Measurements from ENCODE around the gene GPRC5C.

- TF ChIP-seq CTCF (IDR thresholded peaks at IDR 0.05 in 2 of 3, conservative IDR thresholded peaks at IDR 0.05 in 1 of 3; ENCODE audit: insufficient read depth in 2 of 3, low read depth in 1 of 3, low read length in 3 of 3): no peak
- TF ChIP-seq, protein P1, sequence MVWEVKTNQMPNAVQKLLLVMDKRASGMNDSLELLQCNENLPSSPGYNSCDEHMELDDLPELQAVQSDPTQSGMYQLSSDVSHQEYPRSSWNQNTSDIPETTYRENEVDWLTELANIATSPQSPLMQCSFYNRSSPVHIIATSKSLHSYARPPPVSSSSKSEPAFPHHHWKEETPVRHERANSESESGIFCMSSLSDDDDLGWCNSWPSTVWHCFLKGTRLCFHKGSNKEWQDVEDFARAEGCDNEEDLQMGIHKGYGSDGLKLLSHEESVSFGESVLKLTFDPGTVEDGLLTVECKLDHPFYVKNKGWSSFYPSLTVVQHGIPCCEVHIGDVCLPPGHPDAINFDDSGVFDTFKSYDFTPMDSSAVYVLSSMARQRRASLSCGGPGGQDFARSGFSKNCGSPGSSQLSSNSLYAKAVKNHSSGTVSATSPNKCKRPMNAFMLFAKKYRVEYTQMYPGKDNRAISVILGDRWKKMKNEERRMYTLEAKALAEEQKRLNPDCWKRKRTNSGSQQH (CRISPR knock-in tag; IDR thresholded peaks at IDR 0.05): no peak
- no peak; a peak in 1 of 4 replicates for TF ChIP-seq RAD21 (CRISPR knock-in tag; conservative IDR thresholded peaks at IDR 0.05 in 1 of 2, IDR thresholded peaks at IDR 0.05 in 1 of 2)
- TF ChIP-seq, protein P2, sequence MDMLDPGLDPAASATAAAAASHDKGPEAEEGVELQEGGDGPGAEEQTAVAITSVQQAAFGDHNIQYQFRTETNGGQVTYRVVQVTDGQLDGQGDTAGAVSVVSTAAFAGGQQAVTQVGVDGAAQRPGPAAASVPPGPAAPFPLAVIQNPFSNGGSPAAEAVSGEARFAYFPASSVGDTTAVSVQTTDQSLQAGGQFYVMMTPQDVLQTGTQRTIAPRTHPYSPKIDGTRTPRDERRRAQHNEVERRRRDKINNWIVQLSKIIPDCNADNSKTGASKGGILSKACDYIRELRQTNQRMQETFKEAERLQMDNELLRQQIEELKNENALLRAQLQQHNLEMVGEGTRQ (CRISPR knock-in tag; IDR thresholded peaks at IDR 0.05): no peak
- no peak for TF ChIP-seq ZNF707 (CRISPR knock-in tag; conservative IDR thresholded peaks at IDR 0.05)
- TF ChIP-seq CEBPB (tag; IDR thresholded peaks at IDR 0.05): no peak
- no peak for TF ChIP-seq POLR2H (tag; IDR thresholded peaks at IDR 0.05; ENCODE audit: low read depth)
- TF ChIP-seq JUN (IDR thresholded peaks at IDR 0.05; ENCODE audit: borderline replicate concordance, low read depth, low read length): no peak
- no peak for TF ChIP-seq JUN (CRISPR knock-in tag; IDR thresholded peaks at IDR 0.05; ENCODE audit: borderline replicate concordance)
Measured at GRCh38 chr17:74433421-74434121, 1.7 kb downstream of the GPRC5C start.
